ENCODE data around the gene SH2B3.

The SH2B3 gene

DNA sequence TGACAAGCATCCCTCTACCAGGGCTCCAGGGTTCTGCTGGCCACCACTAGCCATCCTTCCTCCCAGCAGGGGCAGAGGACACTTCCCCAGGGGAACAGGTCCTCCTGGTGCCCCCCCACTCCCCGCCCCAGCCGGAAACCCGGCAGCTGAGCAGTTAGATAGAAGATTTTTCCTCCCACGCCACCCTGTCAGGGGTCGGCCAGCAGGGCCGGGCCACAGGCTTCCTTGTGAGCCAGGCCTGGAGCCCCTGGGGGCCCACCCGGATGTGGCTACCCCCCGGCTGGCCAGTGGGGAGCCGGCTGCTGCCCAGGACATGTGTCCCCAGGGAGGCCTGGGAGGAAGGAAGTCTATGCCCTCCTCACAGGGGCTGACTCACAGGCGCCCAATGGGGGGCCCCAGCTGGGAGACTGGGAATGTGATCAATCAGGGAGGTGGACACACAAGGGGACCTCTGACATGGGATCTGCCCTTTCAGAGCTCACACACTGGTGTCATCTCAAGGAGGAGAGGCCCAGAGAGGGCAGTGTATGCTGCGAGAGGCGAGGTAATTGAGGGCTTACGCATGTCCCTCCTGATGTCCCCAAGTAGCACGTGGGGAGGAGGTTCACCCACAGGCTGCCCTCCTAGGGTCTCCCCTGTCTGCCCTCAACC, 4.2 kb downstream of the SH2B3 start:
- H3K9me3 Mint-ChIP-seq, result no peaks in the 10 kb centered on the region
- H3K27ac Mint-ChIP-seq, result no peak overlapping the region
- peak overlapping the region; percentile 71 for H3K4me3 Mint-ChIP-seq
- peaks cover 54% of the 10 kb centered on the region for H3K4me1 Mint-ChIP-seq (ENCODE audit: low read depth)
- H3K36me3 Mint-ChIP-seq (ENCODE audit: low read depth), result peaks cover 19% of the 10 kb centered on the region
- no peaks in the 10 kb centered on the region for H3K27me3 Mint-ChIP-seq (ENCODE audit: low read depth)

DNA sequence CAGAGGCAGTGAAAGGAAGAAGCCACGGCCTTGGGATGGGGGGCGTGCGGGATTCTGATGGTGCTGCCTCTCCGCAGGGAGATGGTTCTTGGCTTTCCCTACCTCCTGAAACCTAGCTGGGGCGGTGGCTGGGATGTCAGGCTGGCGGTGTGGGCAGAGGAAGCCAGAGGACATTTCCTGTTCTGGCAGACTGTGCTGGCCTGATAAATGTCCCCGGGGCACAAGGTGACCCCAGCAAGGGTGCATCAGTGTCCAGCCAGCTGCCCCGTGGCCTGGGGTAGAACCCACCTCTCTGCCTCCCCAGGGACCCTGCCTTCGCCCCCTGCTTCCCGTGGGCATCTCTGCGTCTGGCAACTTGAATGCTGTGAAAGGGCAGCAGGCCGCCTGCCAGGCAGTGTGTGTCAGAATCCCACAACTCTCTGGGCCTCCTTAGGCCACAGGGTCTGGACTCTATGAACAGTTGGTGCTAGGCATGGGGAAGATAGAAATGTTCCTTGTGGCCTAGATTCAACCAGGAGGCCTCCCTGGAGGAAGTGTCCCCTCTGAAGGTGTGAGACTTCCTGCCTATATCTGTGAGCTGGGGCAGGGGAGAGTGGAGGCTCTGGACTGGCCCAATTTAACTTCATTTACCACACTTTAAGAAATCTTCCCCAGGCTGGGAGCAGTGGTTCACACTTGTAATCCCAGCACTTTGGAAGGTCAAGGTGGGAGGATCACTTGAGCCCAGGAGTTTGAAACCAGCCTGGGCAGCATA, 4.9 kb downstream of the SH2B3 start:
- H3K9me3 Mint-ChIP-seq, result no peaks in the 10 kb centered on the region
- peak overlapping the region; percentile 59 for H3K27ac Mint-ChIP-seq
- no peak overlapping the region for H3K4me3 Mint-ChIP-seq
- no peaks in the 10 kb centered on the region for H3K27me3 Mint-ChIP-seq (ENCODE audit: low read depth)
- H3K4me1 Mint-ChIP-seq (ENCODE audit: low read depth), result peaks cover 57% of the 10 kb centered on the region
- H3K36me3 Mint-ChIP-seq (ENCODE audit: low read depth), result peaks cover 22% of the 10 kb centered on the region

DNA sequence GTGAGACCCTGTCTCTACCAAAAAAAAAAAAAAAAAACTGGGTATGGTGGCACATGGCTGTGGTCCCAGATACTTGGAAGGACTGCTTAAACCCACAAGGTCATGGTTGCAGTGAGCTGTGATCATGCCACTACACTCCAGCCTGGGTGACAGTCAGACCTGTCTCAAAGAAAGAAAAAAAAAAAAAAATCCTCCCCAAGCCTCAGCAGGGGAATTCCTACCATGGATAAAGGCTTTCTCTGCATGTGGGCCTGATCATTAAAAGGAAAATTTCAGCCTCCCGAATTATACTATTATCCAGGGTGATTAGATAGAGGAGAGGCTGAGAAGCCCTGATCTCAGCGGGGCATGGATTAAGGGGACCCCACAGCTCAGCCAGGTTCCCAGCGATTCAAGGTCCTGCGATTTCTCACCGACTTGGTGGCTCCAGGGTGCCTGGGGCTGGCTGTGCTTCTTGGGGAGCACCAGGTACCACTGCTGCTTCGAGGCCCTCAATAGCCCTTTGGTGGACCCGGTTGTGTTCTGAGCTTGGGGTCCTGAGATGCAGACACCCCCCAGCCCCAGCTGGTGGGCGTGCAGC, 5.6 kb downstream of the SH2B3 start:
- Mint-ChIP-seq H3K27me3 (ENCODE audit: low read depth) (no peaks in the 10 kb centered on the region), H3K36me3 (ENCODE audit: low read depth) (peaks cover 24% of the 10 kb centered on the region), H3K9me3 (no peaks in the 10 kb centered on the region), H3K4me1 (ENCODE audit: low read depth) (peaks cover 59% of the 10 kb centered on the region), H3K4me3 (no peak overlapping the region), H3K27ac (no peak overlapping the region)

DNA sequence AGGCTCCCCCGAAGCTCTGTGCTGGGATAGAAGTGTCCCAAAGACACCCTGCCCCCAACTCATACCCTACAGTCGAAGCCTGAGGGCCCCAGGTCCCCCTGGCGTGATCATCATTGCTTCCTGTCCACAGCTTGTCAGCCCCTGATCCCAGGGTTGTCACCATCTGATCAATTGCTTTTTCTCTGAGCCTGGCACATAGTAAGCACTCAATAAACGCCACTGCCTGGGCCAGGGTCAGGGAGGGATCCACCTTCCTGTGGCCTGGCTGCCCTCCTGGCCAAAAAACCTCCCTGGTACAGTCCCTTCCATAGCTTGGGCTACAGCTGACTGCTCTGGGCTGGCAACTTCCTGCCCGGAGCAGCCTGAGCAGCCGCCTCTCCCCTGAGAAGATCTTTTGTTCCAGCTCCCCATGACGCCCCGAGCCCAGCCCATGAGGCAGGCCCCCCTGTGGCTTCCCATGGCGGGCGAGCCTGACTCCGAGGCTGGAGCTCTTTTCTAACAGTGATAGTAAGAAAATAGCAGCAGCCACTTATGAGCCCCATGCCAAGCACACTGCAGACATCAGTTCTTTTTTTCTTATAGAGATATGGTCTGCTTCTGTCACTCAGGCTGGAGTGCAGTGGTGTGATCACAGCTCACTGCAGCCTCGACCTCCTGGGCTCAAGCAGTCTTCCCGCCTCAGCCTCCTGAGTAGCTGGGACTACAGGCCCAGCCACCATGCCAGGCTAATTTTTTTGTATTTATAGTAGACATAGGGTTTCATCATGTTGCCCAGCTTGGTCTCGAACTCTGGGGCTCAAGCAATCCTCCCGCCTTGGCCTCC, 6.5 kb downstream of the SH2B3 start:
- H3K27me3 Mint-ChIP-seq (ENCODE audit: low read depth), result no peaks in the 10 kb centered on the region
- peaks cover 26% of the 10 kb centered on the region for H3K36me3 Mint-ChIP-seq (ENCODE audit: low read depth)
- peak overlapping the region; percentile 40 for H3K4me3 Mint-ChIP-seq
- no peaks in the 10 kb centered on the region for H3K9me3 Mint-ChIP-seq
- H3K4me1 Mint-ChIP-seq (ENCODE audit: low read depth), result peaks cover 58% of the 10 kb centered on the region
- peak overlapping the region; percentile 78 for H3K27ac Mint-ChIP-seq

DNA sequence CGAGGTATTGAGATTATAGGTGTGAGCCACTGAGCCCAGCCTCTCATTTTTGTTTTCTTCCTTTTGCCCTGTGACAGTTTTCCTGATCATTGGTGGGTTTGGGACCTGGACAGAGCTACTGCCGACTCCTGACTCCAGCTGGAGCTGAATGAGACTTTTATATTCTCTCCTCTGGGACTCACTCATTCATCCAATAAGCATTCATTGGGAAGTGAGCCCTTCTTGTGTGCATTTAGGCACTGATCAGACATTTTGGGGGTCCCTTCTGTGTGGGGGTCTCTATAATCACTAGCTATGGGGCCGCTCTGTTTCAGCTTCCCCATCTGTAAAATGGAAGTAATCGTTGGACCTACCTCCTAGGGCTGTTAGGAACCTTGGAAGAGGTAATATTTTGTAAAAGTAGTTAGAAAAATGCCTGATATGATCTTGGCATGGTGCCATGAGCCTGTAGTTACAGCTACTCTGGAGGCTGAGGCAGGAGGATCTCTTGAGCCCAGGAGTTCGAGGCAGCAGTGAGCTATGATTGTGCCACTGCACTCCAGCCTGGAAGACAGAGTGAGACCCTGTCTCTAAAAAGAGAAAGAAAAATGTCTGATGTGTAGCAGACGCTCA, 7.2 kb downstream of the SH2B3 start:
- H3K4me3 Mint-ChIP-seq, result no peak overlapping the region
- H3K27ac Mint-ChIP-seq, result peak overlapping the region; percentile 78

DNA sequence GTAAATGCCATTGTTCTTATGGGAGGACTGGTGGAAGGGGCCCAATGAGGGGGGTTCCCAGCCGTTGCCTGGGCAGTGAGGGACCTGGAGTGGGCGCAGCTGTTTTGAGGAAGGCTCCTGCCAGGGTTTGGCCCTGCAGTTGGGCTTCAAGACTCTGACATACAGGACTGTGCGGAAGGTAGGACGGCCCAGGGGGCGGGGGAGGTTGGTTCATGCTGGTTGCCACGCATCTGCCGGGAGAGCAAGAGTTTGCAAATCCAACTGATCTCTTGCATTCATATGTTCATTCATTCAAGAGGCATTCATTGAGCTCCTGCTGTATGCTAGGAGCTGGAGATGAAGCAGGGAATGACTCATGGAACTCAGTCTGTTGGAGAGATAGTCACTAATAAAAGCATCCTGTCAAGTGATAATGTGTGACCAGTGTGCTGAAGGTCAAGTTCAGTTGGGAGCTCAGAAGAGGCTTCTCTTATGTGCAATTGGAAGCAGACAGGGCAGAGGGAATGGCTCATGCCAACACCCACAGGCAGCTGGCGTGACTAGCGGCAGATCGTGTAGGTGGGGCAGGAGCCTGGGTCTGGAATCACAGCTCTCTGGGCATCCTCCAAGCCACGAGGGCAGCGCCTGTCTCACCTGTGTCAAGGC, 7.8 kb downstream of the SH2B3 start:
- peaks cover 29% of the 10 kb centered on the region for H3K36me3 Mint-ChIP-seq (ENCODE audit: low read depth)
- no peak overlapping the region for H3K4me3 Mint-ChIP-seq
- H3K27ac Mint-ChIP-seq, result peak overlapping the region; percentile 78
- H3K27me3 Mint-ChIP-seq (ENCODE audit: low read depth), result no peaks in the 10 kb centered on the region
- H3K9me3 Mint-ChIP-seq, result no peaks in the 10 kb centered on the region
- peaks cover 49% of the 10 kb centered on the region for H3K4me1 Mint-ChIP-seq (ENCODE audit: low read depth)

More for the DNA sequence above, 7.2 kb downstream of the SH2B3 start:
- Mint-ChIP-seq H3K27me3 (ENCODE audit: low read depth) (no peaks in the 10 kb centered on the region), H3K4me1 (ENCODE audit: low read depth) (peaks cover 53% of the 10 kb centered on the region), H3K36me3 (ENCODE audit: low read depth) (peaks cover 29% of the 10 kb centered on the region), H3K9me3 (no peaks in the 10 kb centered on the region)

DNA sequence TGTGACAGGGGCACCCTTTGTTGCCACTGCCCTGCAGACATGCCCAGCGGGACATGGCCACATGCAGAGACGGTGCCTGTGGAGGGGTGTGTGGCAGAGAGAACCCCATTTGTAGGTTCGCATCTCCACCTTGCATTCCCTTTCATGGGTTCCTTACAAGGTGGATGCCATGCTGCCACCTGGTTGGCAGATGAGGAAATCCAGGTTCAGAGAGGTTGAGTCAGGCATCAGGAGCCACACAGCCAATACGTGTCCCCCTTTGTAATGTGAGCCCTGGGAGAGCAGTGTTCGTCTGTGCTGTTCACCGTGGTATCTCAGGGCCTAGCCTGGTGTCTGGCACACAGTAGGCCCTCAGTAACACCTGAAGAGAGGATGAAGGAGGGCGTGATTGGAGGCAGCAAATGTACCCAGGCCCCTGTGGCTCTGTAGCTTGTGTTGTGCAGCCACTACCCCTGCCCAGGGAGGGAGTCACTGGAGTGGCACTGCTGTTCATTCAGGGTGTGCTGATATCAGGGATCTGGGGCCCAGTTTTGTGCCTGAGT, 9.1 kb downstream of the SH2B3 start:
- H3K27me3 Mint-ChIP-seq (ENCODE audit: low read depth), result no peaks in the 10 kb centered on the region
- peaks cover 26% of the 10 kb centered on the region for H3K36me3 Mint-ChIP-seq (ENCODE audit: low read depth)
- no peak overlapping the region for H3K27ac Mint-ChIP-seq
- no peaks in the 10 kb centered on the region for H3K9me3 Mint-ChIP-seq
- peaks cover 40% of the 10 kb centered on the region for H3K4me1 Mint-ChIP-seq (ENCODE audit: low read depth)
- H3K4me3 Mint-ChIP-seq, result no peak overlapping the region

DNA sequence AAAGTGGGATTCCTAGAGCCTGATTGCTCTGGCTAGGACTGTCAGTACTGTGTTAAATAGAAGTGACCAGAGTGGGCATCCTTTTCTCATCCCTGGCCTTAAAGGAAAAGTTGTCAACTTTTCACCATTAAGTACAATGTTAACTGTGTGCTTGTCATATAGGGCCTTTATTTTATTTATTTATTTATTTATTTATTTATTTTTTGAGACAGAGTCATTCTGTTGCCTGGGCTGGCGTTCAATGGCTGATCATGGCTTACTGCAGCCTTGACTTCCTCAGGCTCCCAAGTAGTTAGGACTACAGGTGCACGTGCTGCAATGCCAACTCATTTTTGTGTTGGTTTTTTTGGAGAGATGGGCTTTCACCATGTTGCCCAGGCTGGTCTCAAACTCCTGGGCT, 11.6 kb downstream of the SH2B3 start:
- Mint-ChIP-seq H3K27ac (no peak overlapping the region), H3K27me3 (ENCODE audit: low read depth) (no peaks in the 10 kb centered on the region), H3K4me1 (ENCODE audit: low read depth) (peaks cover 27% of the 10 kb centered on the region), H3K36me3 (ENCODE audit: low read depth) (peaks cover 35% of the 10 kb centered on the region), H3K4me3 (no peak overlapping the region), H3K9me3 (no peaks in the 10 kb centered on the region)

DNA sequence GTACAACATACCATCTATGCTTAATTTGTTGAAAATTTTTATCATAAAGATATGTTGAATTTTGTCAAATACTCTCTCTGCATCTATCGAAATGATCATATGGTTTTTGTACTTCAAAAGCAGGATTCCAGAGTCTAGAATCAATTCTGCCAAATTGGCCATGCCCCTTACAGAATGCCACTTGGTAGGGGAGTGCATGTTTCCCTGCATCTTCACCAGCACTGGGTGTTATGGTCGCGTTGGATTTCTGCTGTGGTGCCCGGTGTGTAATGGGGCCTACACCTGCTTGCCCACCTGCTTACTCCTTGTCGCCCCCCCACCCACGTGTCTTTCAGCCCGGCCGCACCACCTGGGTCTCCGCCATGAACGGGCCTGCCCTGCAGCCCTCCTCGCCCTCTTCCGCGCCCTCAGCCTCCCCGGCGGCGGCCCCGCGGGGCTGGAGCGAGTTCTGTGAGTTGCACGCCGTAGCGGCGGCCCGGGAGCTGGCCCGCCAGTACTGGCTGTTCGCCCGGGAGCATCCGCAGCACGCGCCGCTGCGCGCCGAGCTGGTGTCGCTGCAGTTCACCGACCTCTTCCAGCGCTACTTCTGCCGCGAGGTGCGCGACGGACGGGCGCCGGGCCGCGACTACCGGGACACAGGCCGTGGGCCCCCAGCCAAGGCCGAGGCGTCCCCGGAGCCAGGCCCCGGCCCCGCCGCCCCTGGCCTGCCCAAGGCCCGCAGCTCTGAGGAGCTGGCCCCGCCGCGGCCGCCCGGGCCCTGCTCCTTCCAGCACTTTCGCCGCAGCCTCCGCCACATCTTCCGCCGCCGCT, 12.3 kb downstream of the SH2B3 start:
- H3K27ac Mint-ChIP-seq, result no peak overlapping the region
- no peaks in the 10 kb centered on the region for H3K27me3 Mint-ChIP-seq (ENCODE audit: low read depth)
- H3K4me1 Mint-ChIP-seq (ENCODE audit: low read depth), result peaks cover 25% of the 10 kb centered on the region
- H3K9me3 Mint-ChIP-seq, result no peaks in the 10 kb centered on the region
- H3K4me3 Mint-ChIP-seq, result no peak overlapping the region
- peaks cover 34% of the 10 kb centered on the region for H3K36me3 Mint-ChIP-seq (ENCODE audit: low read depth)

DNA sequence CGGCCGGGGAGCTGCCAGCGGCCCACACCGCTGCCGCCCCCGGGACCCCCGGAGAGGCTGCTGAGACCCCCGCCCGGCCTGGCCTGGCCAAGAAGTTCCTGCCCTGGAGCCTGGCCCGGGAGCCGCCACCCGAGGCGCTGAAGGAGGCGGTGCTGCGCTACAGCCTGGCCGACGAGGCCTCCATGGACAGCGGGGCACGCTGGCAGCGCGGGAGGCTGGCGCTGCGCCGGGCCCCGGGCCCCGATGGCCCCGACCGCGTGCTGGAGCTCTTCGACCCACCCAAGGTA, 12.8 kb downstream of the SH2B3 start:
- H3K4me1 Mint-ChIP-seq (ENCODE audit: low read depth), result peaks cover 20% of the 10 kb centered on the region
- H3K4me3 Mint-ChIP-seq, result no peak overlapping the region
- no peaks in the 10 kb centered on the region for H3K9me3 Mint-ChIP-seq
- H3K27ac Mint-ChIP-seq, result no peak overlapping the region
- H3K27me3 Mint-ChIP-seq (ENCODE audit: low read depth), result no peaks in the 10 kb centered on the region
- peaks cover 31% of the 10 kb centered on the region for H3K36me3 Mint-ChIP-seq (ENCODE audit: low read depth)

DNA sequence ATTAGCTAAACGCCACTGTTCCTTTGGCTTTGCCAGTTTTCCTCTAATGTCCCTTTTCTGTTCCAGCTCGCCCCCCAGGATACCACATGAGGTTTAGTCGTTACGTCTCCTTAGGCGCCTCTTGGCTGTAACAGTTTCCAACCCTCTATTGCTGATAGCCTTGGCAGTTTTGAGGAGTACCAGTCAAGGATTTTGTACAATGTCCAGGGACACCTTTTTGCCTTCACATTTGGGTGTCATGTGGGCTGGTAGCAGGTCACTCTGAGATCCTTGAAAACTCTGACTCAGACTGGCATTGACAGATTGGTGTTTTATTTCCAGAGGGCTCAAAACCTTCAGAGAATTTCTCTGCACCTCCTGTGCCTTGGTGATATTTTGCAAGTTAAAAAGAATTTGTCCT, 14.1 kb downstream of the SH2B3 start:
- peaks cover 23% of the 10 kb centered on the region for H3K36me3 Mint-ChIP-seq (ENCODE audit: low read depth)
- no peak overlapping the region for H3K27ac Mint-ChIP-seq
- no peaks in the 10 kb centered on the region for H3K27me3 Mint-ChIP-seq (ENCODE audit: low read depth)
- H3K4me3 Mint-ChIP-seq, result no peak overlapping the region
- H3K9me3 Mint-ChIP-seq, result no peaks in the 10 kb centered on the region
- peaks cover 19% of the 10 kb centered on the region for H3K4me1 Mint-ChIP-seq (ENCODE audit: low read depth)

DNA sequence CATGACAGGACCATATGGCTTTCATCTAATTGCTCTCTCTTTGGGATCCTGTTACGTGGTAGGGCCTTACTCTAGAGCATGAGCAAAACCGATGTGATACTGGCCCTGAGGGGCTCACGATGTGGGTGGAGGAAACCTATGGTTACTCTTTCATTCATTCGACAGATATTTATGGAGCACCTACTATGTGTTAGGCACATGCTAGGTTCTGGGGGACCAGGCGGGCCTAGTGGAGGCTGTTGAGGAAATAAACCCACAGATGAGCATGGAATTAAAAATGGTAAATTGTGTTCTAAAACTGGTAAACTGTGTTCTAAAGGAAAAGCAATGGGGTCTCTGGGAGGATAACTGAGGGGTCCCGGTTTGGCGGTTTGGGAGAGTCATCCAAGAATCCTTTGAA, 14.8 kb downstream of the SH2B3 start:
- Mint-ChIP-seq H3K9me3 (no peaks in the 10 kb centered on the region), H3K27ac (no peak overlapping the region), H3K36me3 (ENCODE audit: low read depth) (peaks cover 19% of the 10 kb centered on the region), H3K4me1 (ENCODE audit: low read depth) (peaks cover 20% of the 10 kb centered on the region), H3K4me3 (no peak overlapping the region), H3K27me3 (ENCODE audit: low read depth) (no peaks in the 10 kb centered on the region)

DNA sequence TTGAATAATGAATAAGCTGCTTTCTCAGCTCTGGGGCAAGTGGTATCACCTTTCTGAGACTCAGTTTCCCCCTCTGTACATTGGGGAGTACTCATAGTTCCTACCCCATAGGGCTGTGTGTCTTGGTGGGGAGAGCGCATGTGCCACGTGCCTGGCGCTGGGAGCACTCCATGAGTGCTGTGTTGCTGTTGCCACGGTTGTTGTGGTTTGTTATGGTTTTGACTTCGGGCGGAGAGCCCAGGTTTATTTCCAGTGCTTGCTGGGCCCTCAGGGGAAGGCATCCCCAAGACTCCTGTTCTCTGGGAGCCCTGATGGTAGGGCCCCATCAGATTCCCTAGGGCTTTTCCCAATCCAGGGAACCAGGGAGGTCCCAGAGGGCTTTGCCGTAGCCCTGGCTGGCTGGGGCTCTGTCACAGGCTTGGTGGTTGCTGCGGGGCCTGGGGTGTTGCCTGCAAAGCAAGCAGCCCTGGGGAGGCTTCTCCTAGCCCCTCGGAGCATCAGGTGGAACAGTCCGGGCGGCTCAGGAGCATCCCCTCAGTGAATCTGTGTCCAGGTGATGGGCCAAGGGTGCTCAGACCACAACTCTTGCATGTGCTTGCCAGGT, 18.6 kb downstream of the SH2B3 start:
- Mint-ChIP-seq H3K4me3 (no peak overlapping the region), H3K9me3 (no peaks in the 10 kb centered on the region), H3K27me3 (ENCODE audit: low read depth) (no peaks in the 10 kb centered on the region), H3K27ac (peak overlapping the region; percentile 45), H3K36me3 (ENCODE audit: low read depth) (peaks cover 20% of the 10 kb centered on the region), H3K4me1 (ENCODE audit: low read depth) (peaks cover 39% of the 10 kb centered on the region)
